Fibroblast of skin of right quadriceps (primary cell): Measurements from ENCODE around the gene RAB27A.
A peak's percentile ranks its signal among the peaks of the same experiment; 100 is the strongest.

Experiments
- DNase-seq: peaks from one replicate; pipeline ENCODE4 v3.0.0-alpha.2; 2013

The RAB27A gene

DNA sequence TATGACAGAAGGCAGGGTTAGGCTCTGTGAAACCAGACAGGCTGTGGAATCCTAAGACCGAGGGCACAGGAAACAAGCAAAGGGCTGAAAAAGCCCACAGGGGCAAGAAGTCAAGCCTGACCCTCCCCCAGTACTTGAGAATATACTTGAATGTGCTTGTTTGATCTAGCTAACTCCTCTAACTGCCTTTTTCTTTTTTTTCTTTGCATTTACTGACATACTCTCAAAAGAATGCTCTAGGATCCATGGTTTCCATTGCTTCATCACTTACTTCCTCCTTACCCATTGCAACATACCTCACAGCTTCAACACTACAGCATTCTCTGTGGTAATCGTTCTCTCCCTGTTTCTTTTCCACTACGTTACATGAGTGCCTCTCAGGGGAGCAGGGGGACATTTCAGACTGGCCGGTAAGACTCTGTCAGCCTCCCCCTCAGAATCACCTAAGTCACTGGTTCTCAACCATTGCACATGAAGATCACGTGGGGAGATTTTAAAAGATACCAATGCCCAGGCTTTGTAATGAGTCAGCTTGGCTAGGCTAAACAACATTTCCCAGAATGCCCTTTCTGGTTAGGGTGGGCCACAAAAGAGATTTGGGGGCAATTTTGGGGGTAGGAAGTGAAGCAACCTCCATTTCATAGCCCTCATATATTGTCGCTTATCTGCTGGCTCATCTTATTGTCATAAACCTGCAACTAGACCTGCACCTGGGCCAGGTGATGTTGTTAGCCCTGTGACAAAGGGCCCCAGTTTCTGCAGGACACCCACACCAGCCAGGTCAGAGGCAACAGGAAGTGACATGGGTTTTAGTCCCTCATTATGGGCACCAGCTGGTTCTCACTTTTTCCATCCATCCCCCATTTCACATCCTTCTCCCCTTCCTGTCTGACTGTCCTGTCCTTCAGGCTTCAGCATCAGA is 68.3 kb downstream of the RAB27A start:
- peak; percentile 96 for DNase-seq

DNA sequence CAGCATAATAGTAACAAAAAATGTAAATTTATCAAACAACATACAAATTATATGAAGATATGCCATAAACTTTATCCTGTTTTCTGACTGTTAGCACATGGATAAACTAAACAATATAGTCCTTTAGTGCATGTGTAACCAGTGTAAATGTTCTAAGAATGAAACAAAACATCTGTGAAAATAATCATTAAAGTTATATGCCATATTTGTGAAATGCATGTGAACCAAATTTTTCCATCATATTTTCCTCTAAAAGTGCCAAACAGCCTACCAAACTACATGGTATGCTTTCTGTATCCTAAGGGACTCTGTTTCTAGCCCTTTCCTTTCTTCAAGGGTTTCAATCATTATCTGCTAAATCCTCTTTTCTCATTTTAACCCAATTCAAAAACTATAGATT is 69.0 kb downstream of the RAB27A start:
- DNase-seq: no peak

DNA sequence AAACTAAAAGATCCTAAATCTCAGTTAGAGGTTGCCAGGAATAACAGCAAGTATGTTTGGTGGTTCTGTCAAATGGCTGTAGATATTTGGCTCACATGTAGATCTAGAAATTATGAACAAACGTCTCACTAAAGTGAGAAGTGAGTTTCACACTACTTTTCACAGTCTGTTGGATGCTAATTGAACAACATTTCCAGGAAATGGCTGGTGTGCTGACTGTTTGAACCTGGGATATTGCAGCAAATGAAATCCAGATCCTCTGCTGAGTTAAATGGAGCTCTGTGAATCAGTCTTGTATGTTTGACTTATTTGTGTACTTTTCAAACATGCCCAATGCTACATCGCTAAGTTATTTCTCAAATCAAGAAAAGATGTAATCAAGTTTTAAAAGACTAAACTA is 71.6 kb downstream of the RAB27A start:
- DNase-seq: peak; percentile 56

DNA sequence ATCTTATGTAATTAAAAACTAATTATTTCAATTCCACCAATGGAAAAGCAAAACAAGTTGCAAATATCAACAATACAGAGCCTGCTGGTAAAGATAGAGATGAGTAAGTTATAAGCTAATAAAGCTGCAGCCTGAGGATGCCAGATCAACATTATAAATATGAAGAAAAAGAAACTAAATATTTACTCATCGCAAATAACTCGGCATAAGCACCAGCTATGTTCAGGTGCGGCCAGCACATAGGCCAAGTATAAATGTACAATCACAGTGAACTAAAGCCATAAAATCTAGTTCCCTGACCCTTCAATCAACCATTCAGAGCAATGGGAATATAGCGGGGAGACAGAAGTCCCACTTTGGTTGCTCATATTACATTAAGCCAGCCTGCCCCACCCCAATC is 85.1 kb downstream of the RAB27A start:
- DNase-seq: no peak

DNA sequence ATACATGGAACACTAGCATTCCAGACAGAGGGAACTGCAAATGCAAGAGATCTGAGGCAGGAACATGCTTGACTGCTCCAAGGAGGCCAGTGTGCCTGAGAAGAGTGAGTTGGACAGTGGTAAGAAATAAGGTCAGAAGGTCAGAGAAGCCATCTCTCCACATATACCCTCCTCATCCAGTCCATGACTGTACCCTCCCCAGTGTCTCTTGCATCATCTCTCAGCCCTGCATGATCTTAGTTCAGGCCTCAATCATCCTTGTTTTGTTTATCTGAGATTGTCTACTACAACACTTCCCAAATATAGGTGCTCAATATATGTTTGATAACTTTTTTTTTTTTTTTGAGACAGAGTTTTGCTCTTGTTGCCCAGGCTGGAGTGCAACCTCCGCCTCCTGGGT is 87.4 kb downstream of the RAB27A start:
- DNase-seq: no peak

DNA sequence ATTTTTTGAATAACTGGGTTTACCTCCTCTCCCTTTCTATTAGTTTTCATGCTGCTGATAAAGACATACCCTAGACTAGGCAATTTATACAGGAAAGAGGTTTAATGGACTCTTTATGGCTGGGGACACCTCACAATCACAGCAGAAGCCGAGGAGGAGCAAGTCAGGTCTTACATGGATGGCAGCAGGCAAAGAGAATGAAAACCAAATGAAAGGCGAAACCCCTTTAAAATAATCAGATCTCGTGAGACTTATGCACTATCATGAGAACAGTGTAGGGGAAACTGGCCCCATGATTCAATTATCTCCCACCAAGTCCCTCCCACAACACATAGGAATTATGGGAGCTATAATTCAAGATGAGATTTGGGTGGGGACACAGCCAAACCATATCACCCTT is 90.9 kb downstream of the RAB27A start:
- no peak for DNase-seq

DNA sequence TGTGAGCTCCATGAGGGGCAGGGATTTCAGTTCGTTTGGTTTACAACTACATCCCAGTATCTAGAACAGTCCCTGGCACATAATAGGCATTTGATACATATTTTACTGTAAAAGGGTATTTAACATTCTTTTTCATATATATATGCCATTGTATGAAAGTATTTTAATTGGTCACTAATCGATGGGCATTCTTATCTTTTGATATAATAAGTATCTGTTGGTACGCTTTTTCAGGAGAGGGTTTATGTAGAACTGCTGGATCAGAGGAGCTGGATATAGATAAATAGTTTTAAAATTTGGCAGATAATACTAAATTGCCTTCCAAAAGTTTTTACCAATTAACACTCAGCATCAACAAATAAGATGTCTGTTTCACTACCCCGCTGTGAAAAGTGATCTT is 91.9 kb downstream of the RAB27A start:
- DNase-seq: no peak

DNA sequence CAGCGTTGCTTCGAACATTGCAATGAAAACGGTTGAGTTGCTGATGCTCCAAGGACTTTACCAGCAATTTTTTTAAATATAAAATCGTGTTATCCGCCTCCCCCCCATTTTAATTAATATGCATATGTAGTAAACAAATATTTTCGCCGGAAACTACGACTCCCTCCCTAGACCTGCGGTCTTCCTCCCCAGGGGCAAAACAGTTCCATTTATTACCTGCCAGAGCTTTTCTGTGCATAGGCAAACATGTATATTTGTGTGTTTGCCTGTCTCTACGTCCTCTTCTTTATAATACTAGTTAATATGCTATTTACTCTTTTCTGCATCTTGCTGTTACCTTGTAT is 92.3 kb downstream of the RAB27A start:
- DNase-seq: no peak

DNA sequence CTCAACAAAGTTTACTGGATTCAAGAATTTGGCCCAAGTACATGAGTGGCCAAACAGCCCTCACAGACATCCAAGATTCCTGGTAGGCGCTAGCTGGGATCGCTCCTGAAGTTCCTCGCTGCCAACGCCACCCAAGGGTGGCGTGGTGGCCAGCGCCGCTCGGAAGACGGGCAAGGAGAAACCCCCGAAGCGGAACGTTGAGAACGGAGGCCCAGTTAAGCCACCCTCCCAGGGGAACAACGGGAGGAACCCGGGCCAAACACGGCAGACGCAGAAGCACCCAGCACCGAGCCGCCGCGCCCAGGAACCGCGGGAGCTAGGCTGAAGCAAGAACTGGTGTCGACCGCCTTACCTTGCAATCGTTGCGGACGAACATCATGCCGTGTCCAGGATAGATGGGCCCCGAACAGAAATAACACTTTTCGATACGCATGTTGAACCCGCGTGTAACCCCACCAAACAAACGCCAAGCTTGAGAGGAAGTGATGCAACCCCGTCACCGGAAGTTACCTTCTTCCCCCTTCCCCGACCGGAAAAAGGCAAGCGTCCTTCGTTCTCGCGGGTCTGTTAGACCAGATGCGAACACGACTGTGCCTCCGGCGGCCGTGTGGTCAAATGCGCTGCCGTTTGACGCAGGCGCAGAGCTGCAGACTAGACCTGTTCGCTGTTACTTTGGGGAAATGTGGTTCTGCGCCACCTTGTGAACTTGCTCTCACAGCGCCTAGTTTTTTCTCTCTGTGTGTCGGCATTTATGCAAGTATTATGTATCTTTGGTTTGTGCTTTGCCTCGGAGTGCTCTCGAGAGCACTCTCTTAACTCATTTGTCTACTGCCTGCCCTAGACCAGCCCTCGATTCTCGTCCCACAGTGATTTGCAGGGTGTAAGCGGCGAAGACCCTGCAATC is 92.9 kb downstream of the RAB27A start, which contains the start of gene RSL24D1:
Gene RSL24D1 (minus strand): TSS at position 484 of the 904 bp plus-strand sequence. CDS start 51 bp downstream, at position 433.
- DNase-seq: peak; percentile 98

DNA sequence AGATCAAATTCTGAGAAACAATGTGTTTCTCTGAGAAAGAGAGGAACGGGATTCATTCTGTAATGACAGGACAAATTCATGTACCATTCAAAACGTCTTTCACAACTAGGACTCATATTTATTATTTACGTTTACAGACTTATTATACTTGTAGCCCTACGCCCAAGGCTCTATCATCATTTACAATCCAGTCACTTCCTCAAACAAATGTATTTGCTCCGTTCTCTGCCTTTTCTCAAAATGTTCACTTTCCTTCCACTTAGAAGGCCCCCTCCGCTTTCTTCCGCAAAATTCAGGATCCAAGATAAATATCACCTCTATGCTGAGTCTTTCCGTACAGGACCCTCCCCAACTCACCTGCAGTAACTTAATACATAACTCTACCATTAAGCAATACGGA is 93.6 kb downstream of the RAB27A start:
- DNase-seq: no peak

DNA sequence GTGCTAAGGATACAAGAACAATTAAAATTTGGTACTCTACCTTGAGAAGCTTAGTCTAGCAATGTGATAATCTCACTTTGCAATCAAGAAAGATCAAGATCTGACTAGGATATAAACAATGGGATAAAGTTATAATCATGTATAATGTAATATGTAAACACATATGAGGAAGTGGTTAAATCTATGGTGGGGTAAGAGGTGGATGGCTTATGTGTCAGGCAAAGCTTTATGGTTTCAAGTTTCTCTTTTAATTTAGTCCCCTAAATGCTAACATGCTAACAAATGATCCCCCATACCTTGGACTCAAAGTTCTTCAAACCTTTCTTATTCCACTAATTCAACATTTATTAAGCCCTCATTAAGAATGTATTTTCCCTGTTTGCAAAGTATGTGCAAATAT is 95.4 kb downstream of the RAB27A start:
- no peak for DNase-seq

DNA sequence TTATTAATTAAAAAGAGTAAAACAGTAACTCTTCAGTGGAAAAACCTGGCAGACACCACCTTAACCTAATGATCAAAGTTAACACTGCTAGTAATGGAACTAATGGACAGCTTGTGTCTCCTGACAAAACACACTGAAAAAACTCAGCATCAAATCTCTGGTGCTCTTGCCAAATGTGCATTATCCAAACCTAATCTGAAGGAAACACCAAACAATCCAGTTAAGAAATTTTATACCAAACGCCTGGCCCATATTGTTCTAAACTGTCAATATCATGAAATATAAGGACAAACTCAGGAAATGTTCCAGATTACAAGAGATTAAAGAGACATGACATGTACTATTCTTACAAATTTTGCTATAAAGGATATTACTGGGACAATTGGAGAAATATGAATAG is 103.3 kb downstream of the RAB27A start:
- DNase-seq: no peak

DNA sequence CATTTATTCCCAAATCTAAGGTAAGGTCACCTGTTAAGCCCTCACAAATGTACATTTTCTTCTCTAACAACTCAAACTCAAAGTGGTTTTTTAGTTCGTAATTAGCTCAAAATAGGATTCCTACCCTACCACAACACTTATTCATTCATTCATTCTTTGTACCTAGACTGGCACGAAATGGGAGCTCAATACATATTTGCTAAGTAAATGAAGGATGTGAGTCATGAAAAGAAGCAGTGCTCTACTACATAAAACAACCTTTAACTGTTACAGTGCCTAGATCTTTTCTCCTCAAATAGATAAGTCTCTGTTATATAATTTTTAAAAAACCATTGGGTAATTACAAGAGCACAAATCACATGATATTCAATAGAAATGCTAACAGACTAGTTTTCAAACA is 105.9 kb downstream of the RAB27A start:
- no peak for DNase-seq

DNA sequence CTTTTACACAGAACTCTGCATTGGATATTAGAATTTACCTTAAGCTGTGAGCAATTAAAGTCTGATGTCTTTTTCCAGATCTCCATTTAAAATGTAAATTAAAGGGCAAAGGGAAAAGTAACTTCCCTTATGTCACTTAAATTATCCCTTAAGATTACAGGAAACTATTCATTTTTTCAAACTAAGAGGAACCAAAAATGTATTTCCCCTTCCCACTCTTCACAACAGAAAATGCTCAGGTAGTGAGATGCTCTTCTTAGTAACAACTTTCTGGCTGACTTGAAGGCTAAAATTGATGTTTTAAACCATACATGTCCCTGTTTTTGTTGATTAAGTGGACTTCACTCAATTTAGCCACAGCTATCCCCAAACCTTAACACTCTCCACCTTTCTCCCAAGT is 110.5 kb downstream of the RAB27A start:
- no peak for DNase-seq

DNA sequence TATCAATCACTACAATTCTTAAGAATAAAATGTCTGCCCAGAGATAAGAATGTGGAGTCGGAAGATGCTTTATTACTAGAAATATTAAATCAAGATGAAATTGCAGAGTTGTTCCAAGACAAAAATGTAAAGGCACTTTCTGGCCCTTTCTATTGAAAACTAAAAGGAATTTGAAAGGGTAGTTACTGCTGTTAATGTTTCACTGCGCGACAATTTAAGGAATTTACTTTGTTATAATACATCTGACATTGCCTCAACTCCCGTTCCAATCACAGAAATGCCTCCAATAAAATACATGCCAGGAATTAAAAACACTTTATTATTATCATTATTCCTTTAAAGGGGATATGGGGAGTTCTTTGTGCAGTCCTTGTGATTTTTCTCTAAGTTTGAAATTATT is 119.3 kb downstream of the RAB27A start:
- no peak for DNase-seq

DNA sequence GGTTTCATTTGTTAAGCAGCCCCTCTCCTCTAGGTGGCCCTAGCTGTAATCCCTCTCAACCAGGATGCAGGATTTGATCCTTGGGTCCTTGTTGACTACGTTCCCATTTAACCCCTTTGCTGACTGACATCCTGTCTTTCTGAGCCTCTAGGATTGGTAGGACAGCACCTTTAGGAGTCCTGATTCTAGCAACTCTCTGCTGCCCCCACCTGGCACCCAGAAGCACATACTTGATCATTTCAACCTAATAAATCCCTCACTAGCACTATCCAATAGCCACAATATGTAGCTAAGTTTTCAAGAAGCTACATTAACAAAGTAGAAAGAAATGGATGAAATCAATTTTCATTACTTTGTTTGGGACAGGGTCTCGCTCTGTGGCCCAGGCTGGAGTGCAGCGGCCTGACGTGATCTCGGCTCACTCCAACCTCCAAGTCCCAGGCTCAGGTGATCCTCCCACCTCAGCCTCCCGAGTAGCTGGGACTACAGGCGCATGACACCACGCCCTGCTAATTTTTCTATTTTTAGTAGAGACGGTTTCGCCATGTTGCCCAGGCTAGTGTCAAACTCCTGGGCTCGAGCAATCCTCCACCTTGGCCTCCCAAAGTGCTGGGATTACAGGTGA is 121.2 kb downstream of the RAB27A start:
- peak; percentile 54 for DNase-seq

DNA sequence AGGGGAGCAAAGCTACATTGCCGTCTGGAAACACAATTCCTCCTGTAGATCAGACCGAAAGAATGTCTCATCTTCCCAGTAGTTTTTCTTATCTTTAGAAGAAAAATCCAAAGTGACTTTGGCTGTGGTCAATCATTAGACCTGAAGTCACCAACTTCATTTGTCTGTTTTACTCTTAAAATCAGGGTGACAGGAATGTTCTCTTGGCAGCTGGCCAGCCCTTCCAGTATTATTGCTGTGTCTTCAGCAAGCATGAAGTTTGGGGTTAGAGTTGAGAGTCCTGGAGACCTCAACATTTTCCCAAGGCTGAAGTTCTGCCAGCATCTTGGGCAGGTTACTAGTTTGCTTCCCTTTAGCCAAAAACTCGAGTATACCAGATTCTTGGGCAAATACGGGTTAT is 125.3 kb downstream of the RAB27A start:
- no peak for DNase-seq
